PFSK-1 (cell line): ENCODE results near the gene THAP8.

Experiments
- FOXP2 ChIP-seq: optimal IDR thresholded peaks from 2 replicates; pipeline ENCODE3; 2011; ENCODE audit warnings: borderline replicate concordance, control low read depth, inconsistent platforms; ENCODE audit not compliant: insufficient read depth; ENCODE audit errors: extremely low read length, extremely low read depth
- POLR2AphosphoS5 ChIP-seq: IDR thresholded peaks from 2 replicates; pipeline ENCODE4 v1.6.1; 2012; ENCODE audit warnings: low read depth, mild to moderate bottlenecking, control low read depth, low read length, moderate library complexity
- REST ChIP-seq, 2 experiments: IDR thresholded peaks; 2 replicates each; pipeline versions ENCODE4 v1.6.1 to v1.8.0; 2011 to 2012; ENCODE audit warnings: low read depth in 2 of 2, low read length in 2 of 2, control low read depth in 1 of 2, inconsistent platforms in 1 of 2, mild to moderate bottlenecking in 1 of 2, moderate library complexity in 1 of 2; ENCODE audit not compliant: insufficient read depth in 1 of 2
- SIN3A ChIP-seq: IDR thresholded peaks from 2 replicates; pipeline ENCODE4 v1.6.1; 2012; ENCODE audit warnings: mild to moderate bottlenecking, low read length, moderate library complexity, borderline replicate concordance; ENCODE audit not compliant: insufficient read depth
- TAF1 ChIP-seq: IDR thresholded peaks from 2 replicates; pipeline ENCODE4 v1.6.1; 2012; ENCODE audit warnings: low read length, control low read depth, borderline replicate concordance; ENCODE audit not compliant: insufficient read depth

THAP8 gene

GRCh38 chr19:36031308-36031707 is 22.8 kb downstream of the THAP8 start:
- TF ChIP-seq SIN3A: no peak
- no peak for TF ChIP-seq FOXP2
- TF ChIP-seq REST (IDR thresholded peaks at IDR 0.05; ENCODE audit: insufficient read depth in 1 of 2, low read depth in 2 of 2, low read length in 2 of 2): no peak
- no peak for TF ChIP-seq TAF1
- no peak for TF ChIP-seq POLR2AphosphoS5

GRCh38 chr19:36030264-36031148 is 23.6 kb downstream of the THAP8 start:
- TF ChIP-seq TAF1: no peak
- TF ChIP-seq REST (IDR thresholded peaks at IDR 0.05; ENCODE audit: insufficient read depth in 1 of 2, low read depth in 2 of 2, low read length in 2 of 2): no peak
- no peak for TF ChIP-seq FOXP2
- TF ChIP-seq SIN3A: no peak
- no peak for TF ChIP-seq POLR2AphosphoS5

DNA sequence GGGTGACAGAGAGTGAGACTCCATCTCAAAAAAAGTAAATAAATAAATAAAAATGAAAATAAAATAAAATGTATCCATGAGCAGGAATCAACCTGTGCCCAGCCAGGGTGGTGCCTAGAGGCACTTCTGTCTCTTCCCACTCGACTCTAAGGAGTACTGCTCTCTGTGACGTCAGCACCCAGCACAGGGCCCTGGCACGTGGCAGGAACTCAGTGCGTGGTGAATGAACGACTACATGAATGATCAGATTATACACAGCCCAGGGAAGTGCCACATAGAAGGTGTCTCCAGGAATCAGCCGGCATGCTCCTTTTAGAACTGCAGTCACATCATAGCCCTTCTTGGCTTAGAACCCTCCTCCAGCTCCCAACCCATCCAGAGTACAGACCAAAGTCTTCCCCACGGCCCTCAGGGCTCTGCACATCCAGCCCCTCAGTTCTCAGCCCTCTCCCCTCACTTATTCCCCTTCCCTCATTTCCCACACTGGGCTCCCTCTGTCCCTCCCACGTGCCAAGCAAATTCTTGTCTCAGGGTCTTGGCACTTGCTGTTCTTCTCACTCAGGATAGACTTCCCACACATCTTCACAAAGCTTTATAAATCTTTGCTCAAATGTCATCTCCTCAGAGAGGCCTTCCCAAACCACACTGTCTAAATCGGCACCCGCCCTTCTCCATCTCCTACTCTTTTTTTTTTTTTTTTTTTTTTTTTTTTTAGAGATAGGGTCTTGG is 25.6 kb downstream of the THAP8 start:
- no peak for TF ChIP-seq POLR2AphosphoS5
- TF ChIP-seq REST (IDR thresholded peaks at IDR 0.05; ENCODE audit: insufficient read depth in 1 of 2, low read depth in 2 of 2, low read length in 2 of 2): no peak
- no peak for TF ChIP-seq FOXP2
- no peak for TF ChIP-seq SIN3A
- TF ChIP-seq TAF1: no peak

- TF ChIP-seq SIN3A: no peak
- TF ChIP-seq FOXP2: no peak
- no peak for TF ChIP-seq TAF1
- no peak for TF ChIP-seq REST (IDR thresholded peaks at IDR 0.05; ENCODE audit: insufficient read depth in 1 of 2, low read depth in 2 of 2, low read length in 2 of 2)
- TF ChIP-seq POLR2AphosphoS5: no peak
These were observed 26.4 kb downstream of the THAP8 start for GRCh38 chr19:36027696-36028095.
